WI38 (cell line): ENCODE data around the gene TINCR.

Experiments
- H3K4me3 ChIP-seq: 2 replicates; pipeline ENCODE4 v1.5.1; 2011; ENCODE audit warnings: low read depth, mild to moderate bottlenecking, control low read depth, low read length
- TF ChIP-seq, protein P1 (sequence below): IDR thresholded peaks from 2 replicates; pipeline ENCODE4 v1.5.1; 2012; ENCODE audit warnings: low read depth, mild to moderate bottlenecking, control low read depth, low read length

The TINCR gene

DNA sequence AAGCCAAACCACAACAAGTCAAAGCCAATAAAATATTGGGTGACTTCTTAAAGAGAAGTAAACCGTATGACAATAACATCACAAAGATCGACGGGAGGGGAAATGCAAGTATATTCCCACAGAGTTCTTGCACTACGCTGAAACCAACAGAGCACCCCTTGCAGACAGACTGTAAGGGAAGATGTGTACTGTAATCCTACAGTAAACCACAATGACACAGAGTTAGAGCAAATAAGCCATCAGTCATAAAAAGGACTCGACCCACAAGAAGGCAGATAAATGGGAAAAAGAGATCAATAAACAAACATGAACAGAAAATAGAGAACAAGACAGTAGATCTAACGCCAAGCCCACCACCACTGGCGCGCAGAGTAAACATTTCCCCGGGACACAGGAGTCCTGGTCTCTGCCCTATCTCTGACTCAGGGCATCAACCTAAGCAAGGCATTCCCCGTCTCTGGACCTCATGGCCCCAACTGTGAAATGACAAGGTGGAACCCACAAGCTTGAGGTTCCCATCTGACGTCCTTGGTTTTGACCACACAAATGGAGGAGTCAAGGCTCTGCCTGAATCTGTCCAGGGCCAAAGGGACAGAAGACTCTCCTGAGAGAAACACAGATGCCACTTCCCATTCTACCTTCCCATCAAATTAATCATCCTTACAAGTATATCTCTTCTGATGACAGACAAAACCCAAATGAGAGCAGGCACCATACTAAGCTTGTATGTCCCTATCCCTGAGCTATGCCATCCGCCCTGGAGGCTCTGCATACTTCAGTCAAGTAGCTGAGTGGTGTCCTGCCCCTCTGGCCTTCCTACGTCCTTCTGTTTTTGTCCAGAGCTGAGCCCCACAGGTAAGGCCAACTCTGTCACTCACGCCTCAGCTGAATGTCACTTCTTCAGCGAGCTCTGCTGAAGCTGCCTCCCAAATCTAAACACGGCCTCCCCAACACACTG lies 39.8 kb upstream of the TINCR start:
- no peak overlapping the region for H3K4me3 ChIP-seq
- TF ChIP-seq, protein P1, sequence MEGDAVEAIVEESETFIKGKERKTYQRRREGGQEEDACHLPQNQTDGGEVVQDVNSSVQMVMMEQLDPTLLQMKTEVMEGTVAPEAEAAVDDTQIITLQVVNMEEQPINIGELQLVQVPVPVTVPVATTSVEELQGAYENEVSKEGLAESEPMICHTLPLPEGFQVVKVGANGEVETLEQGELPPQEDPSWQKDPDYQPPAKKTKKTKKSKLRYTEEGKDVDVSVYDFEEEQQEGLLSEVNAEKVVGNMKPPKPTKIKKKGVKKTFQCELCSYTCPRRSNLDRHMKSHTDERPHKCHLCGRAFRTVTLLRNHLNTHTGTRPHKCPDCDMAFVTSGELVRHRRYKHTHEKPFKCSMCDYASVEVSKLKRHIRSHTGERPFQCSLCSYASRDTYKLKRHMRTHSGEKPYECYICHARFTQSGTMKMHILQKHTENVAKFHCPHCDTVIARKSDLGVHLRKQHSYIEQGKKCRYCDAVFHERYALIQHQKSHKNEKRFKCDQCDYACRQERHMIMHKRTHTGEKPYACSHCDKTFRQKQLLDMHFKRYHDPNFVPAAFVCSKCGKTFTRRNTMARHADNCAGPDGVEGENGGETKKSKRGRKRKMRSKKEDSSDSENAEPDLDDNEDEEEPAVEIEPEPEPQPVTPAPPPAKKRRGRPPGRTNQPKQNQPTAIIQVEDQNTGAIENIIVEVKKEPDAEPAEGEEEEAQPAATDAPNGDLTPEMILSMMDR = no peak

DNA sequence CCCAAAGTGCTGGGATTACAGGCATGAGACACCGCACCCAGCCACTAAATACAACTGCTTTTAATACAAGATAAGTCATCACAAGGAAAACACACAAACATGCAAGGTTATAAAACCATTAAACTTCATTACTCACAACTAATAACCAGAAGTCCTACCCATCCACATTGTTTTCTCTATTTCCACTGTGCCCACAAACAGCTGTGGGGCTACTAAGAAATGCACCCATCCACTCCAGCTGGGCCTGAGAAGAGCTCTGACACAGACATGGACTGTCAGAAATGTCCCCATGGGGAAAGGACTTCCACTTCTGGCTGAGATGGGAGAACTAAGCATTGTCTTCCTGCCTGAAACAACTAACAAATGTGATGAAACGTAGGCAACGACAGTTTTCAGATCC lies 37.6 kb upstream of the TINCR start:
- TF ChIP-seq, protein P1 = no peak
- H3K4me3 ChIP-seq = no peak overlapping the region

DNA sequence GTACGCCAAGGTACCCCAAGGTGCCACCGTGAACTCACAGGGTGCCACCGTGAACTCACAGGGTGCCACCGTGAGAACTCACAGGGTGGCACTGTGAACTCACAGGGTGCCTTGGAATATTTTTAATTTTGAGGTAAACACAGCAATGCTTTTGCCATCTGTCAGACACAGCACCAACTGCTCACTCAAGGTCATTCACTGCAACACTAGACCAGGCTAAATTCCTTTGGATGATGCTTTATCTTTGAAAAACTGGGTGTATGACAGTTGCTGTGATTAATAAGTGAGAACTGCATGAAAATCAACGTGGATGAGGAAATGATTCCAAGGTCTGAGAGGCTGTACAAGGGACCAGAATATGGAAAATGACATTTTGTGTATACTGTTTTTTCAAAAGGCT lies 35.9 kb upstream of the TINCR start:
- H3K4me3 ChIP-seq = no peak overlapping the region
- TF ChIP-seq, protein P1 = no peak

DNA sequence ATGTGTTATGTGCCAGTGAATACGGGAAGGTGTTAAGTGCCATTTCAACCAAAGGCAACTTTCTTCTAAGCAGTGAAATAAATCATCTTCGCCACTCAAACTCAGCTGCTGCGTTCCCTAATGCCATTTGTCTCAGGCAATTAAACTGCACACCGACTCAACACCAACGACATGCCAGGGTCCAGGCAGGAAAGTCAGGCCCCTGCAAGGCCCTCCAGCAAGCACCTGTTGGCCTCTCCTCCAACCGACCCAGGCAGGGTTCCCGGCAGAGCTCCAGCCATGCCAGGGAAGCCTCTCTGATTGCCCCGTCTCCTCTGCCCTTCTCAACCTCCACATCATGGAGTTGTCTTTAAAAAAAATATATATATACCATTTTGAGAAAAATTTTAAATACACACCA lies 33.0 kb upstream of the TINCR start:
- TF ChIP-seq, protein P1 = no peak
- H3K4me3 ChIP-seq = no peak overlapping the region

GRCh38 chr19:5595745-5596144 lies 28.0 kb upstream of the TINCR start:
- TF ChIP-seq, protein P1 = no peak

GRCh38 chr19:5595129-5595528 lies 27.4 kb upstream of the TINCR start:
- TF ChIP-seq, protein P1 = no peak
- H3K4me3 ChIP-seq = no peak overlapping the region

More at GRCh38 chr19:5595745-5596144, 28.0 kb upstream of the TINCR start:
- H3K4me3 ChIP-seq = no peak overlapping the region

- TF ChIP-seq, protein P1 = no peak
- no peak overlapping the region for H3K4me3 ChIP-seq
These were observed 26.8 kb upstream of the TINCR start for GRCh38 chr19:5594521-5594950.
